Measurements from ENCODE around the gene COL6A3.

COL6A3 gene

GRCh38 chr2:237297421-237298150 lies 116.4 kb downstream of the COL6A3 start:
- DNase-seq = no peak

DNA sequence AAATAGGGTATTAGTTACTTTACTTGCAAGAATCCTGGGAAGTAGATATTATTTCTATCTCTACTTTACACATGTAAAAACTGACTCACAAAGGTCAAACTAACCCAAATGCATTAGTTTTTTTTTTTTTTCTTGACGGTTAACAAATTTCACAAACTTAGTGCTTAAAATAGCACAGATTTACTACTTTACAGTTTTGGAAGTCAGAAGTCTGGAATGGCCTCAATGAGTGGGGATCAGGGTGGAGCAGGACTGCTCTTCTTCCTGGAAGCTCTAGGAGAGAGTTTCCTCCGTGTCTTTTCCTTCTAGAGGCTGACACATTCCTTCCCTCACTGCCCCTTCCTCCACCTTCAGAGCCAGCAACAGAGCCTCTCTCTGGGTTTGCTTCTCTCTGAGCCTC lies 117.2 kb downstream of the COL6A3 start:
- no peak for DNase-seq

DNA sequence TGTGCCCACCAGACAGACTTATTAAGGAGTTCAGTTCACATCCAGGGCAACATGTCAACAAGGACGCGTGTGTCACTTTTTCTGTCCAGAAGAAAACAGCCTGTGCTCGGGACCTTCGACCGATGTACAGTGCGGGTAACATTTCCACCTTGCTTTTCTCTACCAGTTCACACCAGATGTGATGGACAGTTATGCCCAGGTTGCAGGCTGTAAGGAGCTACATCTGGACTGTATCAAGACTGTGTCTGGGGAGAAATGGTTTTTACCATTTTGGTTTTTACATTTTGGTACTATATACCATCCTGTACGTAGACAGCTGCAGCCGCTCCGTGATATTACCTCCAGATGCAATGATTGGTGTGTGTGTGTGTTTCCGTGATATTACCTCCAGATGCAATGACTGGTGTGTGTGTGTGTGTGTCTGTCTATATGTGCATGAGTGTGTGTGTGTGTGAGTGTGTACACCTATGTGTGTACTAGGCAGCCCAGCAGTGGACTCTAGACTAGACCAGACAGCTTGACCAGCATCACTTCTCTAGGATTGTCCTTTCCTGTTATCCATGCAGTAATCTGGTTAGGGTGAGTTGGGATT lies 118.0 kb downstream of the COL6A3 start:
- DNase-seq = no peak

- DNase-seq = no peak
Observed at GRCh38 chr2:237294460-237294859, 119.5 kb downstream of the COL6A3 start.

DNA sequence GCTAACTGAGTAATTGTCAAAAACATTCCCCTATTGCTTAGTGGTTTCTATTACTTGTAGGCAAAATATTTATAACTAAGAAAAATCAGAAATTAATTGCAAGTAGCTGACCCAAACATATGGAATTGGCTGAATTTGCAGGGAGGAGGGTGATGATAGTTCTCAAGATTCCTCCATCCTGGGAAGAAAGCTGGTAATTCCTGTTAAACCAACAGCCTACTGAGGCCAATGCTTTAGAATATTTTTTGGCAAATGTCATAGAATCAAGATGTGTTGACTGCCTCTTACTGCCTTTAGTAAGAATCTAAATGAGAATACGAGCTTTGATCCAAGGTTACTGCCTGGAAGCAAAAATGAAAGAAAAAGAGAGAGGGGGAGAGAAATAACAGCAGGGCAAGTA lies 120.0 kb downstream of the COL6A3 start:
- no peak for DNase-seq

DNA sequence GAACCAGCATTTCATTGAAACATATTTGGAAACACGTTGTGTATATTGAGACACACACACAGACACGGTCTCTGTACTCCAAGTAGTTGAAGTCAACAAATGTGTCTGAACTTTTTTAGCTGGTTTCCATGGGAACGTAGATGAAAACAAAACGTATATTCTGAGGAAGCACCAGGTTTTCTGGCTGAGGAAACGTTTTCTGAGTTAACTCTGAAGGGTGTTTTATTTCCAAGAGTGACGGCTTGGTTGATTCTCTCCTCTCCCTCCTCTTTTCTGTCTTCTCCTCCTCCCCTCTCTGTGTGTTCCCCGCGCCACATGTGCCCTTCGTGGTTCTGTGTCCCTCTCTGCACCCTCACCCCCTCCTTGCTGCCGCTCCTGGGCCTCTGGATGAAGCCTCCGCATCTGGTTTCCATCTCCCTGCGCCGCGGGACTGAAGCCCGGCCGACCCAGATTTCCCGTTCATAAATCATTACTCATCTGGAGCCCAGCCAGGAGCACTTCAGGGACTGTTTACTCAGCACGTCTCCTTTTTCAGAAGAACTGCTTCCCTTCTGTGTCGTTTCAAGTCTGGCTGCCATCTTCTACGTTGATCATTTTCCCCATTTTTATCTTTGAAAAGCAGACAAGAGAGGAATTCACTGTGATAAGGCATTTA lies 122.7 kb downstream of the COL6A3 start:
- peak; percentile 92 for DNase-seq

DNA sequence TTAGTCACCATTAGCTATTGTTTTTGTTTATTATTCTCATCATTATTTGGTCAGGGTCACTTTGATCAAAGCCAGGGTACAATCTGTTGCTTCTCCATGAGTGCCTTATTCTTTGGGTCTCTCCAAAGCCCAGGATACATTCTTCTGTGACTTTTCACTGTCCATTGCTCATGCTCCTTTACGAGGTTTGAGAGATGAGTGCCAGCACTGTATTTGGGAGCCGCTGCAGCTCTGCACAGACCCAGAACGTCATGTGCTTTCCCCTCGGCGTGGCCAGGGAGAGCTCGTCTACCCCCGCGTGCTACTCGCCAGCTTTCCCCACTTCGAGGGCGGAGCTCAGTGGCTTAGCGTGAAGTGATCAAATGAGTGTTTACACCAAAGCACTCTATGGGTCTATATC lies 123.7 kb downstream of the COL6A3 start:
- no peak for DNase-seq

DNA sequence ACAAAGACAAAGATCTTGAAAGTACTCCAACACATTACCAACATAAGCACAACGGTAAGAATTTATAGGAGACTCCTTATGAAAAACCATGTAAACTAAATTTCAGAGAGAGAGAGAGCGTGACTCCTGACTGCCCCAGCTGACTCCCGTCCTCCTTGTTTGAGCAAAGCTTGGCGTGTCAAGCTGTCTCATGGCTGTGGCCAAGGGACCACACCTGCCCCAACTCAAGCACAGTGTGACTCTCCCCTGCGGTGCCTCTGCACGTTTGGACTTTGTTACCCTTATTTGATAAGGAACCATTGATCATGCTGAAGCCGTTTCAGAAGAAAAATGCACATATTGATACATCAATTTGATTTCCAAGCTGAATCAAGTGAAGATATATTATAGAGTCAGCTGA lies 124.8 kb downstream of the COL6A3 start:
- no peak for DNase-seq

GRCh38 chr2:237287872-237288271 lies 126.1 kb downstream of the COL6A3 start:
- no peak for DNase-seq

- DNase-seq = no peak
Observed at GRCh38 chr2:237283131-237283928, 130.6 kb downstream of the COL6A3 start.

DNA sequence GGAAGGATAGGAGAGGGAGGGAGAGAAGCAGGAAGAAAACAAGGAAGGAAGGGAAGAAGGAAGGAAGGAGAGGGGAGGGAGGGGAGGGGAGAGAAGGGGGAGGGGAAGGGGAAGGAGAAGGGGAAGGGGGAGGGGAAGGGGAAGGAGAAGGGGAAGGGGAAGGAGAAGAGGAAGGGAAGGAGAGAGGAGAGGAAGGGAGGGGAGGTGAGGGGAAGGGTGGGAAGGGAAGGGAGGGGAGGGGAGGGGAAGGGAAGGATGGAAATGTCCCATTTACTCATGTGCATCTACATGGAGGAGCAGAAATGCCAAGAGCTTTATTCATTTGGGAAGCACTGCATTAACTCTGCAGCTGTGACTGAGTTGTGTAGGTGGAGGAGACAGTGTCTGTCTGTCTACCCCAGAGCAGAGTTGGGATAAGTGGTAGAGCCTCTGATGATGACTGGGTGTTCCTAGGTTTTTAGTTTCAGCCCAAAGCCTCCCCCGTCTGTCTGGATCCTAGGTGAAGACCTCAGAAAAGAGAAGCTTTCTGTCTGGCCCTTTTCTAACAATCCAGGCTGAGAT lies 131.3 kb downstream of the COL6A3 start:
- DNase-seq = no peak

- DNase-seq = no peak
Observed at GRCh38 chr2:237281836-237282306, 132.1 kb downstream of the COL6A3 start.

GRCh38 chr2:237280939-237281338 lies 133.0 kb downstream of the COL6A3 start:
- DNase-seq = no peak

DNA sequence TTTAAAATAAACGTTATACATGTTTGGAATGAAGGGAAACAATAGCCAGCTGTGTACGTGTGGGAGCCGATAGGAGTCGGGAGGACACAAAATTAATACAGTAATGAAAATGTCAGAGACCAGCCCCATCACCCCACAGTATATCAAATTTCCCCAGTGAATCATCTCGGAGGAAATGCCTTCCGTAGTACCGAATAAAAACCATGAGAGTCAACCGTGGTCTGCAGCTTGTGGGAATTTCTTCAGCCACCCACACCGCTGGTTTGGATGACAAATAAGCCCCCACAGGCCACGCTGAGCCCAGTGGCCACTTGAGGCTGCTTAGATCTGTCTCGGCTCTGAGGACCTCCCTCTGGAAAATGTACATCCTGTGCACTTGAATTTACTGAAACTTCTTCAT lies 133.7 kb downstream of the COL6A3 start:
- peak; percentile 45 for DNase-seq

GRCh38 chr2:237279012-237279768 lies 134.8 kb downstream of the COL6A3 start:
- no peak for DNase-seq

GRCh38 chr2:237278568-237278967 lies 135.4 kb downstream of the COL6A3 start:
- no peak for DNase-seq

- no peak for DNase-seq
Observed at GRCh38 chr2:237276716-237277490, 137.1 kb downstream of the COL6A3 start.
